Common myeloid progenitor, CD34-positive (primary cell): ENCODE data around the gene PRCC.

Experiments
- CTCF ChIA-PET: fragments of 350-600 bp; sonication (Branson Sonifier 250); formaldehyde crosslinking; loops from one replicate; lab custom pipeline; 2021; ENCODE audit warnings: antibody characterized with exemption; lab: Charles Lee
- POLR2A ChIA-PET: fragments of 350-600 bp; sonication (Branson Sonifier 250); formaldehyde crosslinking; loops from one replicate; lab custom pipeline; 2021; ENCODE audit warnings: antibody characterized with exemption; lab: Charles Lee
- DNase-seq, 3 donors: peaks; one replicate each; pipeline versions ENCODE4 v3.0.0 to v3.0.0-alpha.2; 2013
- H3K27ac ChIP-seq, 2 experiments: 1 replicate in 1 of 2; 2 replicates in 1 of 2; pipeline ENCODE4 v1.7.0; 2013; ENCODE audit warnings: inconsistent platforms in 2 of 2, low read length in 2 of 2, mild to moderate bottlenecking in 2 of 2, low read depth in 1 of 2, moderate library complexity in 1 of 2; ENCODE audit not compliant: severe bottlenecking in 2 of 2, insufficient read depth in 1 of 2, poor library complexity in 1 of 2
- H3K27me3 ChIP-seq, 5 experiments: replicated peaks in 2 of 5; 1 replicate in 3 of 5; 2 replicates in 2 of 5; pipeline versions ENCODE4 v1.6.1 to v1.7.0; 2013; ENCODE audit warnings: low read length in 4 of 5, mild to moderate bottlenecking in 2 of 5, moderate library complexity in 2 of 5, inconsistent platforms in 1 of 5; ENCODE audit not compliant: insufficient read depth in 5 of 5, control insufficient read depth in 4 of 5
- H3K36me3 ChIP-seq, 4 experiments: 1 replicate in 2 of 4; 2 replicates in 2 of 4; pipeline versions ENCODE4 v1.6.1 to v1.7.0; 2013; ENCODE audit warnings: low read length in 3 of 4, control low read depth in 1 of 4, mild to moderate bottlenecking in 1 of 4; ENCODE audit not compliant: control insufficient read depth in 4 of 4, insufficient read depth in 4 of 4
- H3K4me1 ChIP-seq, 4 experiments: 1 replicate in 3 of 4; 2 replicates in 1 of 4; pipeline versions ENCODE4 v1.6.1 to v1.7.1; 2013; ENCODE audit warnings: low read length in 3 of 4, mild to moderate bottlenecking in 3 of 4, control low read depth in 1 of 4, inconsistent platforms in 1 of 4, moderate library complexity in 1 of 4; ENCODE audit not compliant: control insufficient read depth in 4 of 4, insufficient read depth in 4 of 4; ENCODE audit errors: control extremely low read depth in 1 of 4
- H3K4me3 ChIP-seq, 7 experiments: 1 replicate in 4 of 7; 2 replicates in 3 of 7; pipeline versions ENCODE4 v1.5.1 to v1.7.0; 2013; ENCODE audit warnings: mild to moderate bottlenecking in 7 of 7, low read length in 6 of 7, moderate library complexity in 6 of 7, inconsistent platforms in 2 of 7, low read depth in 2 of 7, control low read depth in 1 of 7; ENCODE audit not compliant: insufficient read depth in 4 of 7, control insufficient read depth in 1 of 7; ENCODE audit errors: extremely low read depth in 1 of 7
- H3K9me3 ChIP-seq, 5 experiments: 1 replicate in 4 of 5; 2 replicates in 1 of 5; pipeline versions ENCODE4 v1.6.1 to v1.7.1; 2013; ENCODE audit warnings: low read length in 4 of 5, mild to moderate bottlenecking in 2 of 5, inconsistent platforms in 1 of 5, low read depth in 1 of 5, moderate library complexity in 1 of 5; ENCODE audit not compliant: control insufficient read depth in 4 of 5, insufficient read depth in 2 of 5; ENCODE audit errors: control extremely low read depth in 1 of 5
- WGBS: methylation state at CpG from one replicate; pipeline ENCODE4 v1.1.5; 2013; ENCODE audit not compliant: insufficient coverage; 5-methylcytosine and 5-hydroxymethylcytosine counted together

The PRCC gene

DNA sequence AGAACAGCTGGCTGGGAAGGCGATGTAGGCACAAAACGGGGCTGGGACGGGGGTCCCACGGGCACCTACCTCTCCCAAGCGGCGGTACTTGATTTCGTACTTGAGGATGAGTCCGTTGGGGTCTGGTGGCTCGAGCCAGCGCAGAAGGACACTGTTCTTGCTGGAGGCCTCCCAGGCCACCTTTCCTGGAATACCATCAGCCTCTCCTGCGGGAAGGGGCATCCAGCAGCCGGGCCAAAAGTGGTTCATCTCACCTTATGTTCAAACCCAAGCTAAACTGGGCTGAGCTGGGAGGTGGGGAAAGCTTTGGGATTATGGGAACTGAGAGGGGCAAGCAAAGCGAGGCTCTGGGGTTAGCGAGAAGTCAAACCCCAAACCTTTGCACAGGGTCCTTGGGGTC lies 77.3 kb downstream of the PRCC start:
- Histone ChIP-seq H3K36me3 (no peaks in the 10 kb centered on the region), H3K27me3 (peaks cover 0 to 90% (median 44%) of the 10 kb centered on the region in 5 experiments), H3K4me3 (peak overlapping the region in 3 of 7 experiments; percentile 43 to 61 (median 45)), H3K9me3 (no peaks in the 10 kb centered on the region), H3K27ac (no peak overlapping the region), H3K4me1 (peaks cover 0 to 20% (median 15%) of the 10 kb centered on the region in 4 experiments)
- DNase-seq, result no peak
- WGBS, result 41% methylated on average over 4 of the region's 14 CpGs
- CTCF ChIA-PET, result interaction anchor here (2.4 to 7.3 kb wide), 2 partner anchors 14 to 46 kb away, joined by 7 to 72 read pairs; partner anchors contain the start of genes INSRR and NTRK1
- POLR2A ChIA-PET, result no interaction called here

DNA sequence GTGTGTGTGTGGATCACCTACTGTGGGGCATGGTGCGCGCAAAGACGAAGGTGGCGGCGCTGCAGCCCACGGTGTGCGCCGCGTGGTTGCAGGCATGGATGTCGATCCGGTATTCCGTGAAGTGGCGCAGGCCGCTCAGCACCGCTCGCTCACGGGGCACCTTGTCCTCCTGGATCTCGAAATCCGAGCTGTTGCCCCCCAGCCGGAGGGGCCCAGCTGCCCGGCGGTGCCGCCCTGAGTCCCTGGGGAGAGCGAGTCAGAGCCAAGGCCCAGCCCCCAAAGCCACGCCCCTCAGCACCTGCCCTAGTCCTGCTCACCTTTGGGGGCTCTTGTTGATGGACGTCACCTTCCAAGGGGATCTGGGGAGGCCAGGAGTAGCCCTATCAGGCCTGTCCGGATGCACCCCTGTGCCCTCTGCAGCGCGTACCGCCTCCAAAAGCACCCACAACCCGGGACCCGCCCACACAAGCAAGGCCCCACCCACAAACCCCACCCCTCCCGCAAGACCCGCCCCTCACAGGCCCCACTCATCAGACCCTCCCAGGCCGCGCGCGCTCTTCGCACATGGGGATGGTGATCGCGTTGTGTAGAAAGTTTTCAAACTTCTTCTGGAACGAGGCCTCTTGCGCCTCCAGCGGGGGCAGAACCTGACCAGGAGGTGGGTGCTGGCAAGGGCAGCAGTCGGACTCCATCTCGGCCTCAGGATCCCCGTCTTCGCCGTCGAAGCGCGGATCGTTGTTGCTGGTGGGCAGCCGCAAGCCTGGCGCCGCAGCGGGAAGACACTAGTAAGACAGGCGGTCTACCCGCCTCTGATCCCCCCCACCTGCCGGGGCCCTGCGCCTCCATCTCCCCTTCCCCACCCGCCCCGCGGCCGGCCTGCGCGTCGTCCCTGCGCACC lies 78.0 kb downstream of the PRCC start:
- no peaks in the 10 kb centered on the region for H3K36me3 ChIP-seq
- peaks cover 0 to 97% (median 44%) of the 10 kb centered on the region in 5 experiments for H3K27me3 ChIP-seq
- DNase-seq, result peak; percentile 52 to 76 (median 74)
- no peak overlapping the region for H3K27ac ChIP-seq
- ChIA-PET POLR2A (interaction anchor here (1.0 kb wide), 1 partner anchor 15 kb away, joined by 3 read pairs; no protein-coding TSS in a partner anchor), CTCF (interaction anchor here (2.4 to 7.3 kb wide), 2 partner anchors 14 to 45 kb away, joined by 7 to 72 read pairs; partner anchors contain the start of genes INSRR and NTRK1)
- peaks cover 0 to 20% (median 15%) of the 10 kb centered on the region in 4 experiments for H3K4me1 ChIP-seq
- H3K4me3 ChIP-seq, result peak overlapping the region in 3 of 7 experiments; percentile 43 to 61 (median 45)
- 8% methylated on average over 43 of the region's 69 CpGs for WGBS
- H3K9me3 ChIP-seq, result no peaks in the 10 kb centered on the region

- ChIA-PET POLR2A (interaction anchor here (1.0 kb wide), 1 partner anchor 14 kb away, joined by 3 read pairs; no protein-coding TSS in a partner anchor), CTCF (interaction anchor here (1.2 to 7.3 kb wide), 3 partner anchors 9 to 103 kb away, joined by 3 to 72 read pairs (median 41); partner anchors contain the start of genes INSRR and NTRK1)
- no peak overlapping the region for H3K27ac ChIP-seq
- WGBS, result 72% methylated on average over 8 of the region's 18 CpGs
- no peak for DNase-seq
- no peak overlapping the region for H3K4me3 ChIP-seq
- H3K36me3 ChIP-seq, result no peaks in the 10 kb centered on the region
- no peaks in the 10 kb centered on the region for H3K9me3 ChIP-seq
- peaks cover 0 to 20% (median 15%) of the 10 kb centered on the region in 4 experiments for H3K4me1 ChIP-seq
- H3K27me3 ChIP-seq, result peaks cover 0 to 91% (median 44%) of the 10 kb centered on the region in 5 experiments
Observed at GRCh38 chr1:156845953-156846545, 78.7 kb downstream of the PRCC start.

GRCh38 chr1:156846643-156847042 lies 79.3 kb downstream of the PRCC start:
- H3K27ac ChIP-seq, result no peak overlapping the region
- H3K27me3 ChIP-seq, result peaks cover 0 to 91% (median 44%) of the 10 kb centered on the region in 5 experiments
- no peak for DNase-seq
- no peaks in the 10 kb centered on the region for H3K9me3 ChIP-seq
- 100% methylated on average over 2 of the region's 5 CpGs for WGBS
- H3K4me1 ChIP-seq, result peaks cover 0 to 20% (median 15%) of the 10 kb centered on the region in 4 experiments
- ChIA-PET POLR2A (no interaction called here), CTCF (interaction anchor here (0.8 to 7.3 kb wide), 5 partner anchors 9 to 103 kb away, joined by 3 to 72 read pairs (median 4); partner anchors contain the start of genes INSRR and NTRK1)
- no peak overlapping the region for H3K4me3 ChIP-seq
- no peaks in the 10 kb centered on the region for H3K36me3 ChIP-seq

- POLR2A ChIA-PET, result interaction anchor here (0.9 kb wide), 1 partner anchor 31 kb away, joined by 3 read pairs; no protein-coding TSS in a partner anchor
- CTCF ChIA-PET, result interaction anchor here (0.6 to 7.3 kb wide), 9 partner anchors 10 to 74 kb away, joined by 3 to 72 read pairs (median 3); partner anchors contain the start of genes INSRR and NTRK1
- no peak overlapping the region for H3K4me3 ChIP-seq
- H3K4me1 ChIP-seq, result peaks cover 0 to 20% (median 15%) of the 10 kb centered on the region in 4 experiments
- H3K27ac ChIP-seq, result no peak overlapping the region
- H3K27me3 ChIP-seq, result peaks cover 0 to 81% (median 44%) of the 10 kb centered on the region in 5 experiments
- H3K9me3 ChIP-seq, result no peaks in the 10 kb centered on the region
- H3K36me3 ChIP-seq, result no peaks in the 10 kb centered on the region
- no peak for DNase-seq
- 75% methylated on average over 6 of the region's 7 CpGs for WGBS
Observed at GRCh38 chr1:156847591-156848460, 80.5 kb downstream of the PRCC start.
